ENCODE results near the gene SGPP2.

The SGPP2 gene

GRCh38 chr2:222526480-222527277 is 102.3 kb downstream of the SGPP2 start:
- no peak for DNase-seq

GRCh38 chr2:222532315-222532714 is 108.0 kb downstream of the SGPP2 start:
- DNase-seq, result no peak

GRCh38 chr2:222535477-222535876 is 111.1 kb downstream of the SGPP2 start:
- DNase-seq, result no peak

DNA sequence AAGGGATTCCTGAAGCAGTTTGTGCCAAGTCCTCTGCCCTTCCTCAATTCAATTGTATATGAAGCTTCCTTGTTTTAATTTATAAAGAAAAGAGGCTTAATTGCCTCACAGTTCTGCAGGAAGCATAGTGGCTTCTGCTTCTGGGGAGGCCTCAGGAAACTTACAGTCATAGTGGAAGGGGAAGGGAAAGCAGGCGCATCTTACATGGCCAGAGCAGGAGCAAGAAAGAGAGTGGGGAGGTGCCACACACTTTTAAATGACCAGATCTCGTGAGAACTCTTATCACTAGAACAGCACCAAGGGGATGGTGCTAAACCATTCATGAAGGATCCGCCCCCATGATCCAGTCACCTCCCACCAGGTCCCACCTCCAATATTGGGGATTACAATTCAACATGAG is 114.2 kb downstream of the SGPP2 start:
- no peak for DNase-seq

DNA sequence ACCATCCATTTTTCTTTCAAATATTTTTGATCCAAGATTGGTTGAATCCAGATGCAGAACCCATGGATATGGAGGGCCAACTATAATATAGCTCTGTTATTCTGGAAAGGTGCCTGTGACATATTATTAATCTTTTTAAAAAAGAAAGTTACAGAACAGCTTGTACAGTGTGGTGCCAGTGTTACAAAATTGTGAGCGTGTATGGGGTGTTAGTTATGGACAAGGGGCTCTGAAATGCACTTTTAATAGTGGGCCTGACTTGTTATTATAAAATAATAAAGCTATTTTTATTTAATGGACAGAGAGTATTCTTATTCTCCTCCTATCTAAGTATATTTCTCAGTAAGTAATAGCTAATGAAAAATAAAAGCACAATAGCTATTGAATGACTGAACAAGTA is 120.3 kb downstream of the SGPP2 start:
- no peak for DNase-seq

DNA sequence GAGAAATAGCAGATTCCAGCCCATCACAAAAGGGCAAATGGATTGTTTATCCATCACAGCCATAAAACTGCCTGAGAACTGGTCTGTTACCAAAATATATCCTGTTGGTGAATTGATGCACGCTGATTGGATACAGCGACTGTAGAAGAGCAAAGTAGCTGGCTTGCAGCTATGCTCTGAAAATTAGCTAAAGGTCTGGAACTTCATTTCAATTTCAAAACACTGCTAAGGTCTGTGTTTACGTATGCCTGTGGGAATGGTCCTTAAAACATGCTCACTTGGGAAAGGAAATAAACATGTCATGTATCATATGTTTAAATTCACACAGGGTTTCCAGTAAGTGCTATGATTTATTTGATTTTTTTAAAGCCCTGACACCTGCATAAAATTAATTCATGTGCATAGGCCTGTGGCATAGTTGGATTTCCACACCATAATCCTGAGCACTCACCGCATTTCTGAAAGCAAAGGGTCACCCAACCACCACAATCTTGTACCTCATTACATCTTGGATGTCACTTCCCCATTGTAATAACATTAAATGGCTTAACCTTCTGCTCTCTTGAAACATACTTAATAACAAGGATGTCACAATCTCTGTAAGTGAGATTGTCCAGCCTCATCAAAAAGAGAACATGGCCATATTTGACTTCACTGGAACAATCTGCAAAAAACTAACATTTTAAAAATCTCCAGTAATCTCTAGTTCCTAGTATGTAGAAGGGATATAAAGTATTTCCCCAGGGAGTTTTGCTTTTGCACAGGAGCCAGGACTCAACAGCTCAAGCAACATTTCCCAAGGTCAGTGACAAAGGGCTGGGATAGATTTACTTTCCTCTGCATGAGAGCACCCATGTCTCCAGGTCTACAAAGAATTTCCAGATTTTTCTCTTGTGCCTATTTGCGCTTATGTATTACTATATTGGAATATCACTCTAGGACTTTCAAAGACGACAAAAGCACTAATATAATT is 121.8 kb downstream of the SGPP2 start:
- DNase-seq, result peak; percentile 20 to 31

GRCh38 chr2:222547083-222547482 is 122.7 kb downstream of the SGPP2 start:
- no peak for DNase-seq

DNA sequence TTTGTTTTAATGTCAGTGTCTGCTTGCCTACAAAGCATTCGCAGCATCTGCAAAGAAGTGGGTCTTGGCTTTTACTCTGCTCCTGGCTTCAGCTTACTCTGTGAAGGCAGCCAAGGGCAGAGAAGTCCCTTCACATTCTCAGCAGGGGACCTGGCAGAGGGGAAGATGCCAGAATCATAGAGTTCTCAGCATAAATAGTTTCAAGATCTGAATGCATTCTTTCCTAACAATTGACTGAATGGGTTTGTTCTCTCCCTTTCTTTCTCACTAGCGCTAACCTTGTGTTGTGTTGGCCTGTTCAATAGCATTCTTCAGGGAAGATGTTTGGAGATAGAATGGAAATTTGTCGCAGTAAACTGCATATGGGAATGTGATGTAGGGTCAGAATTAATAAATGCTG is 124.6 kb downstream of the SGPP2 start:
- no peak for DNase-seq

DNA sequence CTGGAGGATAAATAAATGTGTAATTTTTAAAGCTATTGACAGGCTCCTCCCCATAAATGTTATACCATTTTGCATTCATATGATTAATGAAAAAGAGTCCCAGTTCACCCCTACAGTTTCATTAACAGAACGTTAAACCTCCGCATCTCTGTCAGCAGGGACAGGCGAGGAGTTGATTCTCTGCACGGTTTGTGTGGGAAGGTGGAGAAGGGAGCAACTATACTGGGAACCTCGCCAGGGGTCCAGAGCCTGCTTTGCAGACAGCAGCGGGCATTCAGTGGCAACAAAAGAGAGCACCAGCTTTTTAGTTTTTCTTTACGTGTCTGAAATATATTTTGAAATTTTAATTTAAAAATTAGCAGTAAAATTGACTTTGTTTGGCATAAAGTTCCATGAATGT is 130.2 kb downstream of the SGPP2 start:
- DNase-seq, result no peak

DNA sequence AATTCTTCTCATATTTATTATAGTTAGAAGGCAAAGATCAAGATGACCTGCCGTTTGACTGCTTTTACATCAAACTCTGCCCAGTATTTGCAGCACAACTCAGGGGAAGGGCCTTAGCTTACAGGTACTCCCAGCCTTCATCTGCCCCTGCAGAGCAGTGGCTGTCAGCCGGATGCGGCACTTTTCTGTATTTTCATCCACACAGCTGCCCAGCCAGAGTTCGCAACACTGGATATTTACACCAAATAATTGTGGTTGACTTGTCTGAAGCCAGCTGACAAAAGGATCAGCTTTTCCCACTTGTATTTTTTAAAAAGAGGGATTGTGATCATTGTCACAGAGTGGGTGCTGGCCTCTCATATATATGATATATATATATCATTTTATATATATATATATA is 136.8 kb downstream of the SGPP2 start:
- DNase-seq, result no peak

DNA sequence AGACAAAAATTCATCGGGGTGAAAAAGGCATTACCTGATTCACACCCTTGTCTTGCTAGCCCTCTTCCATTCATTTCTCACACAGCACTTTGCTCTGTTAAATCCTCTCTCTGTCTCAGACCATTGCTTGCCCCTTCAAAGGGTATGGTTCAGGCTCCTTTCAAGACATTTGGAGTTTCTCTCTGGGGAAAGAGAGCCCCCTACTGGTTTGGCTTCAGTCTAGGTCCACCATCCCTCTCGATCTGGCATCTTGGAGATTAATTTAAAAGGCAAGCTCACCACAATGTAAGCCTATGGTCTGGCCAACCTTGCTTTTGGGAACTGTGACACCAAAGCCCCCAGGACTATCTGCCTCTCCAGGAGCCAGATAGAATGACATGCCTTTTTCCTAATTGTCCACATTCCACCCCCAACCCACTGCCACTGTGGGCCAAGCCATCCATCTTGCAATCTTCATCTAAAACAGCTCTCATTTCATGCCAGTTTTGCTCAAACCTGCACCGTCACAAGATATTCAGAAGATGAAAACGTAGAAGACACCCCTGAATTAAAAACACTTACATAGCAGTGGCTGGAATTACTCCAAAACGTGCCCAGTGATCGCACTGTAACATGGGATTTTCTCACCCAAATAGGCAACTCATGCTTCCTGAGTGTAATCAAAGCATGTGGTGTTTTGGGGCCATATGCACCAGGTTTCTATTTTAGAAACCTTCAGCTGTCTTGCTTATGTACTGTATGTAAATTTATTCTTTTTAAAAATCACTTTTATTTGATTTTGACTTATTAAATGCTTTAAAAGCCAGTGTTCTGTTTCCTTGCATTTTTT is 137.7 kb downstream of the SGPP2 start:
- DNase-seq, result peak; percentile 67 to 76

DNA sequence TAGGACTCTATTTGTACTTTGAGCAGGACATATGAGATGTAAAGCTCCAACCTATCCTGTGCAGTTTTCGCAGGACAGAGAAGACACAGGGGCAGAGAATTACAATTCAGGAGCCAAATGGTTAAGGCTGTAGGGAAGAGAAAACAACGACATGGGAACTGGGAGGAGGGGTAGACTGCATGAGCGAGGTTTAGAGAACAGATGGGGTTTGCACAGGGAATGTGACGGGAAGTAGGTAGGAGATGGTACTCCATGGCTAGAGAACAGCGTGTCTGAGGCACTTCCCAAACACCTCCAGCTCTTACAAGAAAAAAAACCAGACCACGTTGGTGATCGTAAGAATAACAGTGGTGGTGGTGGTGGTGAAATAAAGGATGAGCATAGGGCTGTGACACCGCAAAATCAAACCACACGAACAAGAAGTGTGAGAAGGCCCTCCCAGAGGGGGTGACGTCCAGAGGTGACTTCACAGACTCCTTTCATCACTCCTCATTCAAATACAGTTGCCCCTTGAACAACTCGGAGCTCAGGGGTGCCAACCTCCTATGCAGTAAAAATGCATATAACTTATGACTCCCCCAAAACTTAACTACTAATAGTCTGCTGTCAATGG is 138.9 kb downstream of the SGPP2 start:
- no peak for DNase-seq

DNA sequence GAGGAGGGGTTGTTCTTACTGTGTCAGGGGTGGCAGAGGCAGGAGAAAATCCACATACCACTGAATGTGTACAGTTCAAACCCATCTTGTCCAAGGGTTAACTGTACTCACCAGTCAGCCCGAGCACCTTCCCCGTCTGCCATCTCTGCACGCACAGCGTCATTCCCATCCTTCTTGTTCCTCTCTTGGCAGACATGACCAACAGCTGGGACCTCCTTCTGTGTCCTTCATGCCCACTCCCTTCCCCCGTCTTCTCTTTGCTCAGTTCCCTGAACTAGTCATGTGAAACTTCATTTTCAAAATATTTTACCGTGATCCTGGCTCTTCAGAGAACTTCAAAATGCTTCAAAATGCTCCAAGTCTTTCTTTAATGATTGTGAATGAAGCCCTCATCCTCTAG is 139.6 kb downstream of the SGPP2 start:
- no peak for DNase-seq

DNA sequence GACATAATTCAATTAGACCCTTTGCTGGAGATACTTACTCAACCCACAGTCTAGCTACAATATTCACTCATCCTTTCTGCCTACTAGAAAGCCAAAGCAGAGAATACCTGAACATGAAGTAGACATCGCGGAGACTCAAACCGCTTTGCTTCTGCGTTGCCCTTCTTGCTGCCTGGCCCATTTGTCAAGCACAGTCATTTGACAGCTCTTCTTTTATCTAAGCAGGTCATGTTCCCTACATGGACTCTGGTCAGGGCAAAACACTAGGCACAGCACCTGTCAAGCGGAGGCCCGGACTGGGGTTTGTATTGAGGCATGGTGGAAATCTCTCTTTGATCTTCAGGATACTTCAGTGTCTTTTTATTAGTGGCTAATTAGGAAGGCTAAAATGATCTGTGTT is 141.9 kb downstream of the SGPP2 start:
- DNase-seq, result no peak

GRCh38 chr2:222568865-222569264 is 144.5 kb downstream of the SGPP2 start:
- DNase-seq, result no peak

DNA sequence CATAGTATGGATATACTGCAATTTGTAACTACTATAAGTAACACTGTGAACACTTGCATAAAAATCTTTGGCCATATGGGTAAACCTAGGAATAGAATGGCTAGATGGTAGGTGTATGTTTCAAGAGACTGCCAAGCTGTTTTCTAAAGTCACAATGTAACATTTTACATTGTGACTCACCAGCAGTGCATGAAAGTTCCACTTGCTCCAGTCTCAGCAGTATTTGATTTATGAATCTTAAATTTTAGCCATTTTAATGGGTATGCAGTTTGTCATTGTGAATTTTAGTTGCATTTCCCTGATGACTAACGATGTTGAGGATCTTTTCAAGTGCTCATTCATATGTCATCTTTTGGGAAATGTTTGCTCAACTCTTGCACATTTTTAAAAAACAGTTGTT is 145.5 kb downstream of the SGPP2 start:
- DNase-seq, result no peak

DNA sequence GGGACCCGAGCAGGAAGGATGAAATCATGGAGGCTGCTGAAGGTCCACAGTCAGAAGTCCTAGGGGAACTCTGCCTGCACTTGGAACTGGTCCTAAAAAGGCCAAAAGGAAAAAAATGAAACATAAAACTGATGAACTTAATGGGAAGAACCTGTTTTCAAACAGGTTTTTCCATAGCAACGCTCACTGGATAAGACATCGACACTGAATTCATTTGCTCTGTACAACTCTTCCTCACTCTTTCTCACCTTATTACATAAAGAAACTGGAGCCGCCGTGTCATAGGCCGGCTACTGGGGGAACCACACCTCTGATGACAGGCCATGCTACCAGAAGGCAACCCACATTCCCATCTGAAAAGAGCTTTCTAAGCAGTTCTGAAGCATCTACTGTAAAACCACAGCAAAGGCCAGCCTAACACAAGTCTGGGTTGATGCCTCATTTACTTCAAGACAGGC is 147.9 kb downstream of the SGPP2 start:
- DNase-seq, result no peak

- no peak for DNase-seq
Observed at GRCh38 chr2:222572751-222573174, 148.4 kb downstream of the SGPP2 start.

GRCh38 chr2:222575618-222576017 is 151.3 kb downstream of the SGPP2 start:
- no peak for DNase-seq

DNA sequence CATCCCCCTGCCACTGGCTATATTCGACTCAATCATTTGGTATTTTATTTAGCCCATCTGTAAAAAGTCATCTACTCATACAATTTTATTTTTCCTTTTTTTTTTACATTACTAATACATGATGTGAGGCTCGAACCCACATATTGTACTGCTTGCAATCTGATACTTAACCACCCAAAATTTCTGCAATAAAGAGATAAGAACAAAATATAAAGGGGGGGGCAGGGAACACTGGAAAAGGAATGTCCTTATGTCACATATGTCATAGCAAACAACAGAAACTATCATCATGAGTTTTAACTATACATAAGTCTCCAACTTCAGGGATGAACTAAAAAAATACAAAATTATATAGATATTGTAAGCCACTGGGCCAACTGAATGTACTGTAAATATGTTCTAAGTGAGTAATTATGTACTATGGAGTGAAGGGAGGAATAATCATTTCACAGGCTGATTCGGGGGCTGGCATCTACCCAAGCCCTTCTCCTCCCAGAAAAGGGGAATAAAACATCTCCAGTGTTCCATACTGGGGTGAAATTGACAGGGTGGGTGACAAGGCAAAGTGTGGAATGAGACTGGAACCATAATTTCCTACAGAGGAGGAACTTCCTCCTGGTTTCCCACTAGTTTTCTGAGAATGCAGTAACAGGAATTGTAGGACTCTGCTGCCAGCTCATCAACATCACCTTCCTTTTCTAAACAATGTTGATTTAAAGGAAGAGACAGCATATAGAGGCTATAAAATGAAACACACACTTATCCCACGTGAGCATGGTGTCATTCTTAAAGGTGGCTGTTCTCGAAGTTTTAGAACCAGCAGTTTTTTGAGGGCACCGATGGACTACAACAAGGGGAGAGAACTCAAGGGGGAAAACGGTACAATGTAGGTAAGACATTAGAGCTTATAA is 152.1 kb downstream of the SGPP2 start:
- no peak for DNase-seq

DNA sequence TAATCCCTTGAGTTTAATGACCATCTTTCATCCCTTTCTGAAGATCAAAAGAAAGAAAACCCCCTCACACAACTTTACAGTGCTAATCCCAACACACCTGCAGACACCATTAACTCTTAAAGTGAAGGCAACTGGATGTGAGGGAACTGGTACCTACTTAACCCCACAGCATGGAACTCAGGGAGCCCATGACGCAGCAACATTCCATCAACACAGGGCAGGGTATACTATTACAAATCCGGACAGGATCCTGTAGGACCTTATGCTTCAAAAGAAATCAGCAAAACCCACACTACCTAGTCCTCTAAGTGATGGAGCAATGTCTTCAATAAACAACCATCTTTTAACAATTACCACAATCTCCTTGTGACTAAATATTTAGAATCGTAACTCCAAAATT is 153.0 kb downstream of the SGPP2 start:
- DNase-seq, result no peak

Data from AML-193 (cell line).